GM18909 (cell line): ENCODE measurements around the gene UBTD1.

Experiments
- ATAC-seq: cut with Tn5 transposase; IDR thresholded peaks from one replicate; pipeline ENCODE4 v1.9.1; 2021; ENCODE audit warnings: mild to moderate bottlenecking; ENCODE audit not compliant: unreplicated experiment, poor library complexity

UBTD1 gene

DNA sequence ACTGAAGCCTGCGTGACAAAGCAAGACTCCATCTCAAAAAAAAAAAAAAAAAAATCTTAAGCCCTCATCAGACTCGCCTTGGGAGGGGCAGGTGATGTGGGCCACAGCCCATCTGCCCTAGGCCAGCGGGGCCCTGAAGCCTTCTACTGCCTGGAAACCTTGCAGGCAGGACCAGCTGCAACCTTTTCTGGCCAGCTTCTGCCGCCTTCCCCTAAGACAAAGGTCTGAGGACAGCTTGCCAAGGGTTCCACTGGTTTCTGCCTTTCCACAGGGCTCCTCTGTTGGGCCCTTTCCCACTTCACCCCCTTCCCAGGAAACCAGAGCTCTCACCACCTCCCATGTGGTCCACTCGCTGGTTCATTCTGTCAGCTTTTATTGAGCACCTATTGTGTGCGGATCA lies 35.2 kb downstream of the UBTD1 start:
- ATAC-seq = no peak

DNA sequence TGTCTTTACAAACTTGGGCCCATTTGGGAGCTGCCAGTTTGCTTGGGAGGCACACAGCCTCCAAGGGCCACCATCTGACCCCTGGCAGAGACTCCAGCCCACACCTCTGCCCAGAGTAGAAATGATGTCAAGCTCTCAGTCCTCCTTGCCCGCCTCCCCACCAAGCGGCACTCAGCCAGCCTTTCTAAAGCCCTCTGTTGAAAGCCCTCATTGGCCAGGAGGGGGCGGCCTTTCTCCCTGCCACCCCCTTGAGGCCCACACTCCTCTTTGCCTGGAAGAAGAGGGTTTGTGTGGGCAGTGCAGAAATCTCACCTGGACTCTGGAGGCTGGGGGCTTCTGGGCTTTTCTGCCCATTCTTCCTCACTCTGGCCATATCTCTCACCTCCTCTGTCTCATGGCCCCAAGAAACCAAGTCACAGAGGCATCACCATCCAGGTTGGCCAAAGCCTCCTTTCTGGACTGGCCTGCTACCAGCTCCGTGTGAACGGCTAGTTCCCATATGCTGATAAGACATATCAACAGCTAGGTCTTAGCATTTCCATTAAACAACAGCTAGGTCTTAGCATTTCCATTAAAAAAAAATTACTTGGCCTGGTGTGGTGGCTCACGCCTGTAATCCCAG lies 36.1 kb downstream of the UBTD1 start:
- no peak for ATAC-seq

DNA sequence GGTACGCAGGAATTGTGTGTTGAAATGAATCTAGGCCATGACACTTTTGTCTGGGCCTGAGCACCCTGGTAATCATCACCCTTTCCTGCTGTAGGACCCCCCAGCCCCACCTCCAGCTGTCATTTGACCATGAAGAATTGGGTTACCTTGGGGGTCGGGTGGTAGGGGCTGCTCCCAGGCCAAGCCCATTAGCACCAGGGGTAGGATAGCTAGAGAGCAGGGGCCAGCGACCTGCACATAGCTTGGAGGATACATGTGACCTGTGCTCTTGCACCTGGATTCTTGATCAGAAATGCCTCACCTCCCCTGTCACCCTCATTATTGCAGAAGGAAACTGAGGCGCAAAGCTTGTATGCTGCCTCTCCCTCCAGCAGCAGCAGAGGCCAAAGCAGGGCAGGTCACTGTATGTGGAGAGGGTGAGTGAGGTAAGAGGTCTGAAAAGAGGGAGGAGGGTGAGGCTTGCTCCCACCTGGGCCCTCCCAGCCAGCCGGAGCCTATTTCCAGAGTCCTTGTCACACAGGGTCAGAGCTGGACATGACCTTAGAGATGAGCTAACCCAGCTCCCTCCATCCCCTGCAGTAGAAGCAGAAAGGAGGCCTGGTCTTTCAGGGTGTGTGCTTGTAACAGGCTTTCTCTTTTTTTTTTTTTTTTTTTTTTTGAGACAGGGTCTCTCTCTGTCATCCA lies 38.6 kb downstream of the UBTD1 start:
- no peak for ATAC-seq

DNA sequence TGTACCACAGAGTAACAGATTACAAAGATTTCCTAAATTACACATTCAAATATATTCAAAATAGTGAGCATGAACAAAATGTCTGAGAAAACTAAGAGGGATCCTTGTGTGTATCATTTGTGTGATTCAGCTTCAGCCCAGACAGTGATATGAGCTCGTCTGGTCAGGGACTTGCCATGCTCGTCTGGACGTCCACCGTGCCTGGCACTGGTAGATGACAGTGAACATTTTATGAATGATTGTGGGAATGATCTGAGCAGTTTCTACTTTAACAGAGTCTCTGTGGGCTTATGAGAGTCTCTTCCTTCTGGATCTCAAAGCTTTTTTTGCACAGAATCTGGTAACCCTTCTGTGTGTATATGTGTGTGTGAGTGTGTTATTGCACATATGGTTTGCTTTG lies 39.7 kb downstream of the UBTD1 start:
- no peak for ATAC-seq

DNA sequence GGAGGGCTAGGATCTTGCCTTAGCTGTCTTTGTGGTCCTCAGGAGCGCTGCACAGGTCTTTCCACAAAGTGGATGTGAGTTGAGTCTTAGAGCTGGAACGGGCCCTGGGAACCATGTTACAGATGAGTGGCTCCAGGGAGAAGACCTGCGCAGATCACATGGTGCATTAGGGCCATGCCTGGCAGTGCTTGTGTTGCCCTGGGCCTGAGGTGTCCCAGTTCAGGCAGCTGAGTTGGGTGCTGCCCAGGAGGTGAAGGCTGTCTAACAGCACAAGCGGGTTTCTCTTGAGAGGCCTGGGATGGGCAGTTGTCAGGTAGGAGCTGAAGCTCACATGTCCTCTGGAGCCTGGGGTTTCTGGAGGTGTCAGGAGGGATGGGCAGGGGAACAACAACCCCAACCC lies 40.1 kb downstream of the UBTD1 start:
- ATAC-seq = no peak

DNA sequence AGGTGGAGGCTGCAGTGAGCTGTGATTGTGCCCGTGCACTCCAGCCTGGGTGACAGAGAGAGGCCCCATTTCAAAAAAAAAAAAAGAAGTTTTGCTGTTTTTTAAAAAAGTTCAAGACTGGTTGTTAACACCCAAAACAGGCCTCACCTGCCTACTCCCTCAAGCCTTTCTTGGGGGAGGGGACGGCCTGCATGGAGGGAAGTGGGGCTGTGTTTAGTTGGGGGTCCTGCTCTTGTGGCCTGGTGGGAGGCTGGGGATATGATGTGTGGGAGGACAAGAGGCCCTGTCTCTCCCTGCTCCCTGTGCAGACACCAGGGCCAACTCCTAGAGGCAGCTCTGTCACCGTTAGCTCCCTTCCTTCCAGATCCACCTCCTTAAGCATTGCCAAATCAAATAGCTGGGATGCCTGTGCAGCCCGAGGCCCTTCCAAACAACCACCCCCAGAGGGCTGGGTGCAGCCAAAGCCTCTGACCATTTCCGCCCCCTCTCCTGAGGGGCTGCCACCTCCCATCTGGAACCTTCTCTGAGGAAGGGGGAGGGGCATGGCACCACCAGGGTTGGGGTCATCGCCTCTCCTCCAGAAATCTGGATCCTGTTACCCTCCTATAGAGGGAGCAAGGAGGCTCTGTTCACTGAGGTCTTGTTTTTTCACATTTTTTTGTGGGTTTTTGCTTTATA lies 40.9 kb downstream of the UBTD1 start:
- ATAC-seq = no peak

DNA sequence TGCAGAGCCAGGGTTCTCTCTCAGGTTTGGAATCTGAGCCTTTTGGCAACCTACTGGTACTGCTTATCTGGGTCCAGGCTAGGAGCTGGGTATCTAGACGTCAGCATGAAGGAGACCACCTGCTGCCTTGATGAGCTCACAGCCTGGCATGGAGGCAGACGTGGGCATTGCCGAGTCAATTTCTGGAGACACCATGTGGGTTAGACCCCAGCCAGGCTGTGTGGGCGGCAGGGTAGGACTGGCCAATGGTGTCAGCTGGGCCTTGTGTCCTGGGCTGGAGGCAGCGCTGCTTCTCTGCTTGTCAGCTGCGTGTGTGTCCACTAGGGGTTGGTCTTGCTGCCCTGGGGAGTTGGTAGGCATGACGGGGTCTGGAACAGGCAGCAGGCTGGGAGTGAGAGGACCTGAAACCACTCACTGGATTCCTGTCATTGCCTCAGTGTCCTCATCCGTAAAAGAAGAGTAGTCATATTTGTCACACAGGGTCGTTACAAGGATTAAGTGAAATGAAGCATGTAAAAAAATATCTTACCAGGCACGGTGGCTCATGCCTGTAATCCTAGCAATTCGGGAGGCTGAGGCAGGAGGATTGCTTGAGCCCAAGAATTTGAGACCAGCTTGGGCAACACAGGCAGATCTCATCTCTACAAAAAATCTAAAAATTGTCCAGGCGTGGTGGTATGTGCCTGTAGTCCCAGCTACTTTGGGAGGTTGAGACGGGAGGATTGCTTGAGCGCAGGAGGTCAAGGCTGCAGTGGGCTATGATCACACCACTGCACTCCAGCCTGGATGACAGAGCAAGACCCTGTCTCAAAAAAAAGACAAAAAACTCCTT lies 42.2 kb downstream of the UBTD1 start:
- no peak for ATAC-seq

DNA sequence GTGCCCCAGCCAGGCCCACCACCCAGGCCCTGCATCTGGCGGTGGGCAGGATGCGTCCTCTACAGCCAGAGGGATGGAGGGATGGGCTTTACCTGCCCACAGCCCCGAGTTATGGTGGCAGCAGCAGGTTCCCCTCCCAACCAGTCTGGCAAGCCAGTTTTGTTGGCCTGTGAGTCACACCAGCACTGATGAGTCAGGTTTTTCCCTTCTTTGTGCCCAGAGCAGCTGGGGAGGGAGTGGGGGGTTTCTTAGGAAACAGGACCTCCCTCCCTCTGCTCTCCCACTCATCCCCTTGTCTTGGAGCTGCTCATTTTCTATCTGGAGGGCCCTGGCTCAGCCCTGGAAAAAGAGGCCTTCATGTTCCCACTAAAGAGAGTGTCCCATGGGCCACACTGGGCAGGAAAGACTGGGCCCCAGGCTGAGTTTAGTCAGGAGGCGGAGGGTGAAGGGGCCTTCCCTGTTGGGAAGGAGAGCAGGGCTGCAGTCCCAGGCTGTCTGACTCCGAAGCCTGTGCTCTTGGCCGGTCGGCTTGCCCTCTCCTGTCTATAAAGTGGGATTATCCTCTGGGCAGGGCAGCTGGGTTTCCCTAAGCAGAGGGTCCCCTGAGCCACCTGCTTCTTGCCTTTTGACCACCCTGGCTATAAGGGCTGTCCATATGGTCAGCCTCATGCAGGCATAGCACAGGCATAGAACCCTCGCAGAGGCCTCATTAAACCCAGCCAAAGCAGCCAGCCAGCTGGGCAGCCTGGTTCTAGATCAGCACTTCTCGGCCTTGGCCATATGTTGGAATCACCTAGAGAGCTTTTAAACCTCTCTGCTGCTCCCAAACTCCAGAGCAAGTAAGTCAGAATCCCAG lies 43.7 kb downstream of the UBTD1 start:
- ATAC-seq = no peak

DNA sequence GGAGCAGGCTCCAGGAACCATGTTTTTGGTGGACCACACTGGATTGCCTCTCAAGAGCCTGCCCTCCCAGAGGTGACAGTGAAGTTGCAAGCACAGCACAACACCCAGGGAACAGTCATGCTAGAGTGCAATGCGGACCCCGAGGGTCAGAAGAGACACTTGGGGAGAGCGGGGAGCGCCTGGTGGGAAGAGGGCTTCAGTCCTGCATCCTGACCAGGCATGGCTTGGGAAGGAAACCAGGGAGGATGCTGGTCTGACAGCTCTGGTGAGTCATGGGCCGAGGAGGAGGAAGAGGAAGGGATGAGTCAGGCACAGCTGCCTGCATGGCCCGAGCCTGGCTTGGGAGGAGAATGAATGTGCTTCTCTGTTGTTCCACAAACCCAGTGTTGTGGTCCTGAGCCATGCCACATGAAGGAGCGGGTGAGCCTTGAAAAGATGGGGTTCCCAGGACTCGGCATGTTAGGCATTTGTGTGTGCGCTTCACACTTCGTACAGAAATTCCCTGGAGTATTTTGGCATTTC lies 44.4 kb downstream of the UBTD1 start:
- no peak for ATAC-seq

DNA sequence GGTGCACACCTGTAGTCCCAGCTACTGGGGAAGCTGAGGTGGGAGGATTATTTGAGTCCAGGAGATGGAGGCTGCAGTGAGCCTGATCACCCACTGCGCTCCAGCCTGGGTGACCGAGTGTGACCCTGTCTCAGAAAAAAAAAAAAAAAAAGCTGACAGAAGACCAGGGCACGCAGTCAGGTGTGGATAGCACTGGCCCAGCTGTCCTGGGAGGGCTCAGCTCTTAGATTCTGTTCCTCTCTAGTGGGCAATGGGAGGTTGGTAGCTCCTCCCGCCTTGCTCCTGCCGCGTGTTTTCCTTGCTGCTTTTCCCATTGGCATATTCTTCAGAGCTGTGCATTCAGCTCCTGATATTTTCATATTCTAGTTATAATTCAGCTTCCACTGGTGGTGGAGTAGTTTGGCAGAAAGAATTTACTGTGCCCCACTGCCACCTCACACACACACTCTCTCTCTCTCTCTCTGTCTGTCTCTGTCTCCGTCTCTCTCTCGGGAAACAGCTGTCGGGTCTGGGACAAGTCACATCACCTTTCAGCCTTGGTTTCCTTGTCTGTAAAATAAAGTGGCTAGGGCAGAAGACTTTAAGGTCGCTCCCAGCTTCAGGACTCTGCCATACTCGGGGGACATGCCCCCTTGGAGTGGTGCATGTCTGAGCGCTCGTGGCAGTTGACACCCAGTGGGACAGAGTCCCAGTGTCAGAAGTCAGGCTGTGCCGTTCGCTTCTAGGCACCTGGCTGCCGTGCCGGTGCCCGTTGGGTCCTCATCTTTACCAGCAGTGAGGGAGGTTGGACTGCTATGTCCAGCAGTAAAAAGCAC lies 47.9 kb downstream of the UBTD1 start:
- ATAC-seq = no peak

DNA sequence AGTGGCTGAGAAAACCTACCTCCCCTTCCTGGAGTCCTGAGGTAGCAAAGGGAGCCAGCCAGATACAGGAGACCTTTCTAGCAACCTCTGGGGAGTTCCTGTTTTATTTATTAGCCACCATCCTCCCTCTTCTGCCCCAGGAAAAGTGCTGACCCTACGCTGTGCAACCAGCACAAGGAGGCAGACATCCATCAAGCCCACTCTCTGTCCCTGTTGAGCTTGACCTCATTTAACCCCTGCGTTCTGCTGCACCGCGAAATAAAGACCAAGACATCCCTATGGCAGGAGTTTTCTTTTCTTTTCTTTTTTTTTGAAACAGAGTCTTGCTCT lies 48.5 kb downstream of the UBTD1 start:
- ATAC-seq = no peak

DNA sequence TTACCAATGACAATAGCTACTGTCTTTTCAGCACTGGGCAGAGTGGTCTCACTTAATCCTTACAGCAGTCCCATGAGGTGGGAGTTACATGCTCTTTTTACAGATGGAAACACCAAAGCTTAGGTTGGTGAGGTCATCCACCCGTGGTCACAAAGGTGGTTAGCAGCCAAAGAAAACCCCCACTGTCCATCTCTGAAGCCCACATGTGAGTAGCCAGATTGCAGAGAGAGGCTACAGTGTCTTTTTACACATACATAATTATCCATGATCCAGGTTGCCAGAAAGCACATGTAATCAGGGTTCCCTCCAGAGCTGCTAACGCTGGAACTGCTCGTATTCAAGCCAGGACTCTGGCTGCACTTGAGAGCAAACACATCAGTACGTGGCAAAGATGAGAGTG lies 49.2 kb downstream of the UBTD1 start:
- no peak for ATAC-seq

DNA sequence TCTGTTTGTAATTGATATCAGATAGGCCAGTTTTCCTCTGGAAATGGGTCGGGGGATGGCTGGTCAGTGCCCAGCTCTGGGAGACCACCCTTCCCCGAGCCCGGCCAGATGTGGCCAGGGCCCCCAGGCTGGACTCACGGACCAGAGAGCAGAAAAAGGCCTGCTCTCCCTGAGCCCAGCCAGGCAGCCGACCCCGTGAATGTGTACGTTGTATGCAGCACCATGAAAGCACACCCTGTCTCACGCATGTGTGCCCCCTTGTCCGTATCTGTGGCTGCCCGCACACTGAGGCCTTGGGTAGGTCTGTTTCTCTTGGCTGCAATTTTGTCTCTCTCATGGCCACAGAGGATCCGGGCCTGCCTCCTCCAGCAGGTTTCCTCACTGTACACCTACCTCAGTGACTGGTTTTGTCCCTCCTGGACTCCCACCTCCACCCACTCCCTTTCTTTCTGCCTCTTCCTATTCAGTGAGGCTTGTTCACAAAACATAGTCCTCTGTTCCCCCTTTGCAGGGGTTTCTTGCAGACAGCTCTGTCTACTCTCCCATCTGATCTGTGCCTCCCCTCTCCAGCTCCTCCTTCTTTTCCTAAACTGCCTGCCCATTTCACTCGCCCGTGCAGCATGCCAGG lies 50.2 kb downstream of the UBTD1 start:
- no peak for ATAC-seq

DNA sequence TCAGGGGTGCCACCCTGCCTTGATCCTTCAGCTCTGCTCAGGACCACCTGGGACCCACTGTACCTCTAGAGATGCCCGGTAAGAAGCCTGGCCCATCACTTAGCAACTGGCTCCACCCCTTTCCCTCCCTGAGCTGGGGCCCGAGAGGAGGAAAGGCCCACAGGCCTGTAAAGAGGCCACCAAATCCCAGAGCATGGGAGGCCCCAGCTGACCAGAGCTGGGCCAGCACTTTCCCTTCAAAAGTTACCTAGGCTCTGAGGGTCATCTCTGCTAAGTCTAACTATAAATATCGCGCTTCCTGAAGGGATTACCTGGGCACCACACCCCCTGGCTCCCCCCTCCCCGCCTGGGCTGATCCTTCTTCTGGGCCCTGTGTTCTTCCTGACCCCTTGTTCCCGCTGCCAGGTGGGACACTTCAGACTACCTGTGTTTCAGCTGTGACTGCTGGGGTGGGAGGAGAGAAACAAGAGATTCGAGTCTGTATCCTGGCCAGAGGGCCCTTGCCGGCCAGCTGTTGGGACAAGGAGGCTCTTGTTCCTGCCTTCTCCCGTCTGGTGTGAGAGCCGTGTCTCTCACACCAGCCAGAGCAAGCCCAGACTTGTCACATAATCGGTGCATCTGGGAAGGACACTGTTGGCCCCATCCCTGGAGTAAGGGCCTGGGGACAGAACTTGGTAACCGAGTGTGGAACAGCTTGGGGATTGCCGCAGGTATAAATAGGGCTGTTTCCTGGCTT lies 51.0 kb downstream of the UBTD1 start:
- ATAC-seq = no peak

DNA sequence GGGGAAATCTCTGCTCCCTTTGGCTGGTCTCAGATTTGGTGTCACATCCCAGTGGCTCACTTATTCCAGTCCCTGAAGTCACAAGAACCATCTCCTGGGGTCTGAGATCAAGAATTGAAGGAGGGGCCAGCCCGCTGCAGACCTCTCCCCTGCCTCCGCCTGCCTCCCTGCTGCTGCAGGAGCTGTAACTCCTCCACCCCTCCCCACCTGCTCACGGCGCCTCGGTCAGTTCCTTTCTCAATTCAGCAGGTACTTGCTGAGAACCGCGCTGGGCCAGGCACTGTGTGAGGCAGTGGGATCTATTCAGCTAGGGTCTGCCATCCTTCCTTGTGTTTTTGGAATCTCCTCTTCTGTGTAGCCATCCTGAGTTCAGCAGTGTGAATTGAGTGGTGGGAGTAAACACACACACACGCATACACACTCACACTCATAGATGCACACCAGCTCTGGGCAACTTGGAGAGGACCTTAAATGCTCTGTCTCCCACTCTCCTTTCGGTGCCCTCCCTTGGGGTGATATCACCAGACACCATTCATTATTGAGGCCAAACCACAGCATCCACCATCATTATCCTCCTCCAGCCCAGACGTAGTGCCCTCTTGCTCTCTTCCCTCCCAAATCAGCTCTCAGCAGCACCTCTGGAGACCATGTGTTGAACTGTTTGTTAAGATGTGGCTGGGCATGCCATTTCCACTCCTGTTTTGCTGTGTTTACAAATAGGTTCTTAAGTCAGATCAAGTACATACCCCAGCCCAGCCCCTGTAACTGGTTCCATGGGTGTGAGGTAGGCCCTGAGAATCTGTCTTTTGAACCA lies 51.8 kb downstream of the UBTD1 start:
- ATAC-seq = no peak

DNA sequence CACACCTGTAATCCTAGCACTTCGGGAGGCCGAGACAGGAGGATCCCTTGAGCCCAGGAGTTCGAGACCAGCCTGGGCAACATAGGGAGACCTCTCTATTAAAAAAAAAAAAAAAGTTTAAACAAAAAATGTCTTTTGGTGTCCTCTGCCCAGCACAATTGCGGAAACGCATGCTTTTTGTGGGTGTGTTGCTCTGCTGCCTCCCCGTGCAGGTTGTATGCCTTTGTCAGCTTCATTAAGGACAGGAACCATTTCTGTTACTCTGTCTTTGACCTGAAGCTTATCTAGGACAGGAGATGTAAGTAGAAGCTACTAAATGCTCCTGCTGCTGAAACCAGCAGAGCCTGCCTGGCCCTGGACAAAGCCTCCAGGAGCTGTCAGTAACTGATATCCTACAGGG lies 52.5 kb downstream of the UBTD1 start:
- no peak for ATAC-seq

DNA sequence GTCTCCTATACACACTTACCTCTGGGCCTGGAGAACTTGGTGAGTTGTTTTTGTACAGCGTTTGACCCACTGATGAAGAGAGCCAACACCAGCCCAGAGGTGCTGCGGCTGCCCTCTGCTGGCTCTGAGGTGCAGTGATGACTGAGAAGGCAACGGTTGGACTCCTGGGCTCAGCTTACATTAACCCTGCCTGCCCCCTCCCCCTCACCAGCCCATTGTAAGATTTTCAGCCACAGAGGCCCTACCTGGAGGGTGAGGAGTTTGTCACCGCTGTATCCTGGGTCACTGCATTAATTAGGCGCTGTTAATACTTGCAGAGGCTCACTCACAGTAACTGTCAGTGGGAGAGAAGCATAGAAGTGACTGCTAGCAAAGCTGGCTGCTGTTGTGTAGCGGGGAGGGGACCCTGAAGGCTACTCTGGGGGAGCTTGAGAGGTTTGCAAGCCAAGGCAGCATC lies 54.9 kb downstream of the UBTD1 start:
- ATAC-seq = no peak
